Endothelial cell of hepatic sinusoid (primary cell): ENCODE data around the gene CAMTA1.
"Not testable (repeated sequence)": the region's sequence is repeated elsewhere in the genome, so short reads cannot be mapped to it uniquely, and the experiment has no call there.

Source experiments
- in situ Hi-C: cut with HindIII; loops from 2 replicates; pipeline ENCODE4 v1.10.0; 2017; ENCODE audit warnings: low sequenced_read_pairs

The CAMTA1 gene

DNA sequence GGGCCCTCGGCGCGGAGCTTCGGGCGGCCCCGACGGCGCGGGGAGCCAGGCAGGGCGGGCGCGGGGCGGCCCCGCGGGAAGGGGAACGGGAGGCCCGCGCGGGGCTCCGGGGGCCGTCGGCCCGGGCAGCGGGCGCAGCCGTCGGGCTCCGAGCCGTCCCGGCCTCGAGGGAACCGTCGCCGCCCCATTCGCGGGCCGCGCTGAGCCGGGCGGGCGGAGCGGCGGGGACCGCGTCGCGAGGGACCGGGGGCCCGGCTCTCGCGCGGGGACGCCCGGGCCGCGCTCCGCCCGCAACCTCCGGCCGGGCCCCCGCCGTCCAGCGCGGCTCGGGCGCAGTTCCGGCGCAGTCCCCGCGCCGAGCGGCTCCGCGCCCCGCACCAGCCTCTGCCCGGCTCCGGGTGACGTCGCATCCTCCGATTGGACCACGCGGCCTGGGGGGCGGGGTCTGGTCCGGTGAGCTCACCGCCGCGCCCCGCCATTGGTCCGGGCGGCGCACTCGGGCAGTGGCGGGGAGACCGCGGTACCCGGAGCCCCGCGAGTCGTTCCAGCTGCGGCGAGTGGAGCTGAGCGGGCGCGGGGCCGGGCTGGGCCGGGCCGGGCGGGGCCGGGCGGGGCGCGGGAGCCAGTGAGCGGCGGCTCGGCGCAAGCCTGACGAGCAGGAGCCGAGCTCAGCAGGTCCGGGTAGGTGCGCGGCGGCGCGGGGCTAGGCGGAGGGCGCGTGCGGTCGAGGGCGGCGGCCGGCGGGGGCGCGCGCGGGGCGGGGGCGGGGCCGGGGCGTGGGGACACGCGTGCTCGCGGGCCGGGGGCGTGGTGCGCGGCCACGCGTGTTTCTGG lies 919.2 kb downstream of the CAMTA1 start:
- in situ Hi-C loops = no loop called here

DNA sequence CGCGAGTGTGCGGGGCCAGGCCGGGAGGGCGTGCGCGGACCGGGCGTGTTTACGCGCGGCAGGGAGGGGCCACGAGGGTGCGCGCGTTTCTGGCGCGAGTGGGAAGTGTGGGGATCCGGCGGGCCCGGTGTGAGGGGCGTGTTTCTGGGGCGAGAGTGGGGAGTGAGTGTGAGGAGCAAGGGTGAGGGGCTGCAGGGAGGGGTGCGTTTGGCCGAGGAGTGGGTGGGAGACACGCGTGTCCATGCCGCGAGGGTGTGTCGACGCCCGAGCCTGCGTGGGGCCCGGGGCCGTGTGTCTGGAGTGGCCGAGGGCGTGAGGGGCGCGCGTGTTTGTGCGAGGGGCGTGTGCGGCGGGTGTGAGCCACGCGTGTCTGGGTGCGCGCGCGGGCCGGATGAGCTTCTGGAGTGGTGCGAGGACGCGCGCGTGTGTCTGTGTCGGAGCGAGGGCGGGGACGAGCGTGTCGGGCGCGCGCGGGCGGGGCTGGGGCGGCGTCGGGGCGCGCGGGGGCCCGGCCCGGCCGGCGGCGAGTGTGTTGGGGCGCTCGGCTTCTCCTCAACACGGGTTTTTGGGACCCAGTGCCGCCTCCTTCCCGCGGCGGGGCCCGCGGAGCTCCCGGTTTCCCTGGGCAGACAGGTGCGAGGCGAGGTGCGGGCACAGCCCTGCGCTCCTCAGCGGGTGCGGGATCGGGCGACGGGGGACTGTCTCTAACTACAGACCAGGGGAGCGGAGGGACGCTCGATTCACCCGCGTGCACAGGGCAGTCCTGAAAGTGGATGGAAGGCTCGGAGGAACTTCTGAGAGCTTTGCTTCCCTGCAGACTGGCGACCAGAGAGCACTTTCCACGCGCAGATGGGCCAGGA lies 920.0 kb downstream of the CAMTA1 start:
- in situ Hi-C loops = no loop called here

DNA sequence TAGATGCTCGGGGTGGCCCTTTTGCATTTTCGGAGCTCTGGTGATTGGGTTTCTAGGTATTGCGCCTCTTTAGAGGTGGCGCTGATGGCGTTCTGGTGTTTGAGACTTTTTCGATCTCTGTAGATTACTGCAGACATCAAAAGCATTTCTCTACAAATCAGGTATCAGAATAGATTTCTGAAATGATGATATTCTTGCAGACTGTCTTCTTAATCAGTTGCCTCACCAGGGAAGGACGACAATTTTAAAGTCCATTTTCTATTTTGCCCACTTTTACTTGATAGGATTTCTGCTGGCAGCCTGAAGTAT lies 920.6 kb downstream of the CAMTA1 start:
- in situ Hi-C loops = no loop called here

DNA sequence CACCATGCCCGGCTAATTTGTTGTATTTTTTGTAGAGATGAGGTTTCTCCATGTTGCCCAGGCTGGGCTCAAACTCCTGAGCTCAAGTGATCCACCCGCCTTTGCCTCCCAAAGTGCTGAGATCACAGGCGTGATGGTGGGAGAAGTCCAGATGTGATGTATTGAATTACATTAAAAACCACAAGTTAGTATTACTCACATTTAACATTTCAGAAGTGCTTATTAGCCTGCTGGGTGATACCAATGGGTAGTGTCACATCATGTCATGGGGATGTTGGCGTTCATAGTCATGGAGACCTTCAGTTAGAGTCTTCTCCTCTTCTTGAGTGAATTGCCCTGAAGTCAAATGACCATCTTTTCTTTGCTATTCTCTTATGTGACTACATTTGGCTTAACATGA lies 922.3 kb downstream of the CAMTA1 start:
- in situ Hi-C loops = no loop called here

DNA sequence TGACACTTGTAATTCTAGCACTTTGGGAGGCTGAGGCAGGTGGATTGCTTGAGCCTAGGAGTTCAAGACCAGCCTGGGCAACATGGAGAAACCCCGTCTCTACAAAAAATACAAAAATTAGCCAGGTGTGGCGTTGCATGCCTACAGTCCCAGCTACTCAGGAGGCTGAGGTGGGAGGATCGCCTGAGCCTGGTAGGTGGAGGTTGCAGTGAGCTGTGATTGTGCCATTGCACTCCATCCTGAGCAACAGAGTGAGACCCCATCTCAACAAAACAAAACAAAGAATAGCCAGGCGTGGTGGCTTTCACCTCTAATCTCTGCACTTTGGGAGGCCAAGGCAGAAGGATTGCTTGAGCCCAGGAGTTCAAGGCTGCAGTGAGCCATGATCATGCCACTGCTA lies 922.8 kb downstream of the CAMTA1 start:
- in situ Hi-C loops = not testable (repeated sequence)

DNA sequence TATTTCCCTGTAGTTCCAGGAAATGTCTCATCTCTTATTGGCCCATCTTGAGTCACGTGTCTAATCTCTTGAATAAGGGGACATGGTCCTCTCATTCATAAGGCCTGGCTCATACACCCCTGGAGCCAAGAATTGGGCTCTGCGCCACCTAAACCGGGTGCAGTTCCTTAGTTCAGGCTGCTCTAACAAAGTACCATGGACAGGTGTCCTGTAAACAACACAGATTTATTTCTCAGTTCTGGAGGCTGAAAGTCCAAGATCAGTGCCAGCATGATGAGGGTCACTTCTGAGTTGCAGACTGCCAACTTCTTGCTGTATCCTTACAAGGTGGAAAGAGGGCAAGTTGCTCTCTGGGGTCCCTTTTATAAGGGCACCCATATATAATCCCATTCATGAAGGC lies 925.6 kb downstream of the CAMTA1 start:
- in situ Hi-C loops = no loop called here

DNA sequence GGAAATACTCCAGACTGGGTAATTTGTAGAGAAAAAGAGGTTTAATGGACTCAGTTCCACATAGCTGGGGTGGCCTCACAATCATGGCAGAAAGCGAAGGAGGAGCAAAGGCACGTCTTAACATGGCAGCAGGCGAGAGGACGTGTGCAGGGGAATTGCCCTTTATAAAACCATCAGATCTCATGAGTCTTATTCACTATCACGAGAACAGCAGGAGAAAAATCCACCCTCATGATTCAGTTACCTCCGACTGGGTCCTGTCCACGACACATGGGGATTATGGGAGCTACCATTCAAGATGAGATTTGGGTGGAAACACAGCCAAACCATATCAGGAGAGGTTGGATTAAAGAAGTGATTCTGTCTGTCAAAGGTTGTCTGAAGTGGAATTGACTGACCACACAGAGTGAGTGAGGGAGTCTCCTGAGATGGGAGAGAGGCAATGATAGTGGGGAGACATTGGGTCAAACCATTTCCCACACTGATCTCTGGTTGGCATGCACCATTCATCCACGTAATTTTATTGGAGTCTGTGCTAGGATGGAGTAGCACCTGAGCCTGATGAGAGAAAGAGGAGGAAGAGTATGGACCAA lies 927.6 kb downstream of the CAMTA1 start:
- in situ Hi-C loops = no loop called here

DNA sequence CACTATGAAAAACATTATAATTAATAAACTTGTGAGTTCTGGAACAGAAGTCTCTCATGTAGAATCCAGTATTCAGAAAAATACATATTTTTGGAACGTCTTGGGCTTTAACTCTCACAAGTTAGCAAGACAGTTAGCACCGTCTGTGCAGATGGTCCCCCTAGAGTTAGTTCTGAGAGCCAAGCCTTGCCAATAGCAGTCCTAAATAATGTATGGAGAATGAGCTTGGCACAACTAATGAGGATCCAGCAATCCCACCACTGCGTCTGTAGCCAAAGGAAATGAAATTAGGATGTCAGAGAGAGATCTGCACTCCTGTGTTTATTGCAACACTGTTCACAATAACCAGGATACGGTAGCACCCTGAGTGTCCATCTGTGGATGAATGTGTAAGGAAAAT lies 931.3 kb downstream of the CAMTA1 start:
- in situ Hi-C loops = no loop called here

DNA sequence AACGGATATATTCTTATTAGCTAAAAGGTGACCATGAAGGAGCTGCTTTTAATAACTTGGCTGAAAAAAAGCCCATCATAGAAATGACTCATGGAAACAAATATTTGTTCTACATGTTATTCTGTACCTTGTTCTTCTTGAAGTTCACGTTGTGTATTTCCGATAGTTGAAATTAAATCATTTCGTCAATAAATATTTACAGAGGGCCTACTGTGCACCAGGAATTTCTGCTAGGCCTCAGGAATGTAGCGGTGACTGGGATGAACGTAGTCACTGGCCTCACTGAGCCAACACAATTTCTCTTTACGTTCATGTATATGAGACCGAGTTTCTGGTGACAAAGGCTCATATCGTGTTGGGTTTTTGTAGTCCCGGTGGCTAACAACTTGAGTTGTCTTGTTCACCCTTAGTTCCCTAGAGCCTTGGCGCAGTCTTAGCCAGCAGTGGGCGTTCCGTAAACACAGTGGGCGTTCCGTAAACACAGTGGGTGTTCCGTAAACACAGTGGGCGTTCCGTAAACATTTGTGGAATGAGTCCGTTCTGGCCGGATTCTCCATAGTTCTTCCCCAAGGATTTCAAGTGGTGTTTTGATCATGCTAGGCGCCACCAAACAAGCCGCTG lies 932.6 kb downstream of the CAMTA1 start:
- in situ Hi-C loops = no loop called here

DNA sequence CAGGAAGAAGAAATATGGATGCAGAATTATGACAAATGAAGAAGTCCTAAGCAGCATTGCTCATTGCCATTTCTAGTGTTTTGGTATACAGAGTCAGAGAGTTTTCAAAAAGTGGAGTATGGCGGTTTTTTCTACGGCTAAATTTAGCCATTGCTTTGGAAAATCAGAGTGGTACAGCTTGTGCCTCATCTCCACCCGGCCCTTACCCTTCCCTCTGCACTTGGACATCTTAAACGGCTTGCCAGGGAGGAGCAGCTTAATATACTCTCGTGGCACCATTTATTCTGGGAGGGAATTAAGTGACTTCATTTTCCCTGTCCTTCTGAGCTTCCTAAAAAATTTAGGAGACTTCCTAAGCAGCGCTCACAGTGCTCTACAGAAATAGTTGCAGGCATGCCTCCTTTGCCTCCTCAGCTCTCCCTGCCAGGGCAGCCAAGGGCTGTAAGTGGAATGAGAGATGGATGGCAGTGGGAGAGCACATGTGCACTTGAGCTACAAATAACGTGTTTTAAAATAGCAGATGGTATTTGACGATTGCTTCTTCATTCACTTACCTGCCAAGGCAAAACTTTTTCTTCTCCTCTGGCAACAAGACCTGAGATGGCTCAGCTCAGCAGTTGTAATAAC lies 934.3 kb downstream of the CAMTA1 start:
- in situ Hi-C loops = no loop called here

DNA sequence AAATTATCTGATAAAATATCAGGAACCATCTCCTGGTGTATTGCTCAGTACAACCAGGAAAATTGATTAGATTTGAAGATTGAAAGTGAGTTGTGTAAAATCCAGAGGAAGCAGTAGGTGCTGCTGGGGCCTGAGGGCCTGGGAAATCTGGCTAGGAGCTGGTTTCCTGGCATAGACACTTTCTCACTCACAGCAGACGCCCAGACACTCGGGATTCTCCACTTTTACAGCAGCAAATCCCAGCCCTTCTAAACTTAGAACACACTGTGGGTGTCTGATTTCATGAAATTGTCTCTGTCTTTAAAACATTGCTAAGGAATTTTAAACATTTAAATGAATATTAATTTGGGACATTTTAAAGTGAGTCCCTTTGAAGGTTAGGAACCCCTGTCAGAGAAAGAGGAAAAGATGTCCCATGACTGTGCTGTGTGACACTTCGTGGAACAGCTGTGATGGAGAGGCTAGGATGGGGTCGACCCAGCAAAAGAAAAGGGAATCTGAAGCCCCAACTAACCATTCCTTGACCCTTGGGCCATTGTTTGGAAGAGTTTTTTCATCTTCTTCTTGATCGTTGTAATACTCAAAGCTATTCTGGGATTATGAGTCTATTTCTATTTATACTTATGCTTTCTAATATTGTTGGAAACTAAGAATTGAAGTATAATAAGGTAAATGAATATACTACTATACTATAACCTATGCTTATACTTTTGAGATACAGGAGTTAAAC lies 936.9 kb downstream of the CAMTA1 start:
- in situ Hi-C loops = no loop called here

DNA sequence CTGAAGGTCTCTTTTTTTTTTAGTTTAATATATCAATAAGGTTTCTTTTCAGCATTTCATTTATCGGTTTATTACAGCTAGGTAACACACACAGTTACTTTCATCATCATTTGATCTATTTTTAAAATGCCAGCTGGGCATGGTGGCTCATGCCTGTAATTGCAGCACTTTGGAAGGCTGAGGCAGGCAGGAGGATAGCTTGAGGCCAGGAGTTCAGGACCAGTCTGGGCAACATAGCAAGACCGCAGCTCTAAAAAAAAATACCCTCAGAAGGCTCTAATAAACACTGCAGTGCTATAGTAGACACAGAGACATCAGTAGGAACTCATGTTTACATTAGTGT lies 937.4 kb downstream of the CAMTA1 start:
- in situ Hi-C loops = no loop called here

DNA sequence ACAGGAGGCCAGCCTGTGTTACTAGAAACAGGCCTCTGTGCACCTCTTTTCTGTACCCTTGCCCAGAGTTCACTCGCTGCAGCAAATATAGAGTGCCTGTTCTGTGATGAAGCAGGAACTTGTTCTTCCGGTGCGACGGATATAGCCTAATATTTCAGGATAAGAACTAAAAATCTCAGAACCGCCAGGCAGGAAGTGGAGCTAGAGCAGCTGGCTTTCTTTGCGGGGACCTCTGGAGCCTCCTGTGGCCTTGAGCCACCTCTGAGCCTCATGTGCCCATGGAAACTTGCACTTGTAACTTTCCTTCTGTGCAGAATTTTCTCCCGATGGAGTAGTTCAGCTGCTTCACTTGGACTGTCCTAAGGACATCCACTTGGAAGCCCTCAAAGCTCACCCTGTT lies 941.4 kb downstream of the CAMTA1 start:
- in situ Hi-C loops = no loop called here

DNA sequence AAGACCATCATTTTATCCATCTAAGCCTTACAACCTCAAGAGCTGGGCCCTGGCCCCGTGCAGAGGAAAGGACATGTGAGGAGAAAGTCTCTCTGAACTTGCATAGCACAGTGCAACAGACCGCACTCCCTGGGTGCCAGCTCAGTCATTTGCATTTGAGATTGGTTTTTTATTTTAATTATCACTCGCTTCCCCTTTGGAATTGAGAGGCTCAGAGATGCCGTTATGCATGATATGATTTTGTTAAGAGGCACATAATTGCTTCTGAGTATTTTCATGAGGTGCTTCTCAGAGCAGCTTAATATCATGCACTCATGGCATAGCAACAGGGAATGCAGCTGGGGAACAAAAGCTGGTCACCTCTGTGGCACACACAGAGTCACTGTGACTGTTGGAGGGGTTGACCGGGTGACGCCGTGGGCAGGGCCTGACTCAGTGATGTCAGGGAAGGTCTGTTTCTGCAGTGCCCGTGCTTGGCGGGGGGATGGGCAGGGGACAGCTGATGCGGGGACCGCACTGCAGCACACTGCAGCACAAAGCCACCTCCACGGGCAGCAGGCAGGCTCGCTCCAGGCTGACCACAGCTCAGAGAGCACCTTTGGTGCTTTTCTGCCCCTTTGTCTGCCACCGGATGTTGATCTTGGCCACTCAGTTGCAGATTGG lies 942.7 kb downstream of the CAMTA1 start:
- in situ Hi-C loops = no loop called here

DNA sequence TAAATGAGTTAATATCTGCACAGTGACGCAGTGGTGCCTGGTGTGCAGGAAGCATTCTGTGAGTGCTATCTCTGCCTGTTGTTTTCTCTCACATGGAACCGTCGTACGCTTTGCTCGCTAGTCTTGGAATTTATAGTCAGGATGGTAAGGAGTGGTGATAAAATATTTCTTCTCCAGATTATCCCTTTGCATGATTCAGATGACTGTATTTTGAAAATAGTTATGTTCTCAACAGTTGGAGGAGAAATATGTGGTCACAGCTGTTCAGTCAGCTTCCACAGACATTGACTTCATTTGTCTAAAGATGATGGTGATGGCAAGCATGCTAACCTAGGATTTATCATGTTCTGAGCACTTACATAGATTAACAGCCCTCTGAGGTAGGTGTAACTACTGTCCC lies 944.5 kb downstream of the CAMTA1 start:
- in situ Hi-C loops = no loop called here

DNA sequence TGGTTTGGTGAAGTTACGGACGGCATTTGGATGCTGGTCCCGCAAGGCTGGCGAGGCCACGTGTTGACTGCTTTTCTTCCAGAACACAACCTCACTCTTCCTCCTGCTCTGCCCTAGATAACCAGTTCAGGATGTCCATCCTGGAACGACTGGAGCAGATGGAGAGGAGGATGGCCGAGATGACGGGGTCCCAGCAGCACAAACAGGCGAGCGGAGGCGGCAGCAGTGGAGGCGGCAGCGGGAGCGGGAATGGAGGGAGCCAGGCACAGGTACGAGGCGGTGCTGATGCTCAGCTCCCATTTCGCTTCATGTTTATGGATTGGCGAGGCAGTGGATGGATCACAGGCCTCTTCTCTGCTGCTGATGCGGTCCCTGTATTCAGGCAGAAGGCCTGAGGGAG lies 947.1 kb downstream of the CAMTA1 start:
- in situ Hi-C loops = no loop called here

DNA sequence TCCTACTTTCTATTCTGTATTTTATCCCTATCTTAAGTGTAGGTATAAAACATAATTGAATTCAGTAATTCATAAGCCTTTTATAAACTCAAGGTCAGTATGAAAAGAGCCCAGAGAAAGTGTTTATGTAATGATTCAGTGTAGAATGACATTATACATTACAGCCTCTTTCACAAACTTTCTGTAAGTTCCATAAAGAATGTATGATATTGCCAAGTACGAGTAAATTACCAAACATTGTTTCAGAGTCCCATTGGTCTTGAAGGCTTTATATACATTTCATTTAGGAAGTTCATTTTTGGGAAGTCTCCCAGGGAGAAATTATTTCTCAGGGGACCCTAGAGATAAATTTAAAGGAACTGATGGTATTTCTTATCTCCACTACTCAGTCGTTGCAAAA lies 948.0 kb downstream of the CAMTA1 start:
- in situ Hi-C loops = no loop called here

DNA sequence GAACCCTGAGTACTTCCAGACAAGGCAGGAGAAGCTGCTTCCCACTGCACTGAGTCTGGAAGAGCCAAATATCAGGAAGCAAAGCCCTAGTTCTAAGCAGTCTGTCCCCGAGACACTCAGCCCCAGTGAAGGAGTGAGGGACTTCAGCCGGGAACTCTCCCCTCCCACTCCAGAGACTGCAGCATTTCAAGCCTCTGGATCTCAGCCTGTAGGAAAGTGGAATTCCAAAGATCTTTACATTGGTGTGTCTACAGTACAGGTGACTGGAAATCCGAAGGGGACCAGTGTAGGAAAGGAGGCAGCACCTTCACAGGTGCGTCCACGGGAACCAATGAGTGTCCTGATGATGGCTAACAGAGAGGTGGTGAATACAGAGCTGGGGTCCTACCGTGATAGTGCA lies 952.8 kb downstream of the CAMTA1 start:
- in situ Hi-C loops = no loop called here

DNA sequence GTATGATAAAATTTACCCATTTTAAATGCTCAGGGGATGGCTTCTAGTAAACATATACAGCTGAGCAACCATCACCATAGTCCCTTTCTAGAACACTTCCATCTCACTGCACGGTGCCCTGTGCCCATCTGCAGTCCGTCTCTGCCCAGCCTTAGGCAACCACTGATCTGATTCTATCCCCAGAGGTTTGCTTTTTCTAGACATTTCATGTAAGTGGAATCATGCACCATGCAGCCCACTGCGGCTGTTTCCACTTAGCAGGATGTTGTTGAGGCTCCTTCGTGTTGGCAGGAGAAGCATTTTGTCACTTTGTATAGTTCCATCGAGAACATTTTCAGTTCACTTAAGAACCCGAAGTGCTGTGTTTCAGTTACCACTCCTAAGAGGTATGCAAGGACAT lies 958.1 kb downstream of the CAMTA1 start:
- in situ Hi-C loops = no loop called here

DNA sequence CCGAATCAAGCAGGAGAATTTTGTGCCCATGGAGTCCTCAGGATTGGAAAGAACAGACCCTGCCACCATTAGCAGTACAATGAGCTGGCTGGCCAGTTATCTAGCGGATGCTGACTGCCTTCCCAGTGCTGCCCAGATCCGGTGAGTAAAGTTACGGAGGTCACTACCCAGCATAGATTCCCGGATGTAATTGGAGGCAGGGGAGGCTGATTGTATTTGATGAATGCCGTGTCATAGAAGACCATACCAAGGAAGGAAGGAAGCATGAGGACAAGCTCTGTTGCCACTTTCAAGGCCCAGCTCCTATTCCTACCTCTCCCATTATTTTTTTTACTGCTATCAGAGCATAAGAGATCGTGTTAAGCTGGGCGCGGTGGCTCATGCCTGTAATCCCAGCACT lies 959.6 kb downstream of the CAMTA1 start:
- in situ Hi-C loops = loop anchor here (5.0 kb wide), 1 partner anchor 88 kb away; no protein-coding TSS in a partner anchor
